SK-N-MC (cell line): Measurements from ENCODE around the gene CTRB2.
"Not testable (repeated sequence)": the region's sequence is repeated elsewhere in the genome, so short reads cannot be mapped to it uniquely, and the experiment has no call there.

ENCODE experiments used
- FOXP2 ChIP-seq: optimal IDR thresholded peaks from 2 replicates; pipeline ENCODE3; 2011; ENCODE audit warnings: mild to moderate bottlenecking, moderate library complexity; ENCODE audit not compliant: insufficient read depth; ENCODE audit errors: extremely low read length, control extremely low read depth
- POLR2AphosphoS5 ChIP-seq: IDR thresholded peaks from 2 replicates; pipeline ENCODE4 v1.6.1; 2012; ENCODE audit warnings: mild to moderate bottlenecking, low read depth, low read length, borderline replicate concordance

DNA sequence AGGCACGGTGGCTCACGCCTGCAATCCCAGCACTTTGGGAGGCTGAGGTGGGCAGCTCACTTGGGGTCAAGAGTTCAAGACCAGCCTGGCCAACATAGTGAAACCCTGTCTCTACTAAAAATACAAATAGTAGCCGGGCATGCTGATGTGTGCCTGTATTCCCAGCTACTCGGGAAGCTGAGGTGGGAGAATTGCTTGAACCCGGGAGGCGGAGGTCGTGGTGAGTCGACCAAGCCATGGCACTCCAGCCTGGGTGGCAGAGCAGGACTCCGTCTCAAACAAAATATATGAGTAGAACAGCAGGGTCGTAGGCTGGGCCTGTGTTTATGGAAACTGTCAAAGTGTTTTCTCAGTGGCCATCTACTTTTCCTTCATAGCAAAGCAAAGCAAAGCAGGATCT, 4.3 kb upstream of the CTRB2 start:
- TF ChIP-seq POLR2AphosphoS5, FOXP2: not testable (repeated sequence)
